Endothelial cell (in vitro differentiated cells): ENCODE measurements around the gene PSME3IP1. TPM values are rescaled to one million over a fixed set of nuclear protein-coding genes. Genes with fewer than 3 reads are reported as not detected.

ENCODE experiments used
- DNase-seq: peaks from one replicate; pipeline ENCODE4 v3.0.0; 2021; ENCODE audit warnings: low spot score
- H3K27ac Mint-ChIP-seq: one replicate; pipeline ENCODE4 v1.8.0; 2021; ENCODE audit warnings: mixed read lengths, inconsistent platforms; ENCODE audit not compliant: unreplicated experiment
- H3K27me3 Mint-ChIP-seq: one replicate; pipeline ENCODE4 v1.8.0; 2021; ENCODE audit warnings: mild to moderate bottlenecking, moderate library complexity, mixed read lengths, inconsistent platforms; ENCODE audit not compliant: unreplicated experiment
- H3K36me3 Mint-ChIP-seq: one replicate; pipeline ENCODE4 v1.8.0; 2021; ENCODE audit warnings: mild to moderate bottlenecking, low read depth, mixed read lengths, inconsistent platforms; ENCODE audit not compliant: unreplicated experiment
- H3K4me1 Mint-ChIP-seq: one replicate; pipeline ENCODE4 v1.8.0; 2021; ENCODE audit warnings: mild to moderate bottlenecking, mixed read lengths, inconsistent platforms; ENCODE audit not compliant: unreplicated experiment
- H3K4me3 Mint-ChIP-seq: one replicate; pipeline ENCODE4 v1.8.0; 2021; ENCODE audit warnings: mild to moderate bottlenecking, mixed read lengths, inconsistent platforms; ENCODE audit not compliant: unreplicated experiment
- H3K9me3 Mint-ChIP-seq: one replicate; pipeline ENCODE4 v1.8.0; 2021; ENCODE audit warnings: mixed read lengths, inconsistent platforms; ENCODE audit not compliant: unreplicated experiment
- total RNA-seq: library from RNA; stranded (reverse); fragmentation: NEBNext Ultra II Directional; extraction: Animal tissue kit (Norgen Biotek cat#: 25700); gene quantifications from one replicate; pipeline ENCODE4 v1.2.1, GENCODE V29; 2021; ENCODE audit not compliant: unreplicated experiment
- TF ChIP-seq, protein P1 (sequence below): fragments of 200-600 bp; sonication (generic); IDR thresholded peaks from one replicate; pipeline ENCODE4 v1.5.0; 2021; ENCODE audit warnings: antibody characterized with exemption; ENCODE audit not compliant: unreplicated experiment

PSME3IP1 gene
- total RNA-seq, 1 donor from 2014 or later = 84.8 TPM

- Mint-ChIP-seq H3K27ac (no peak overlapping the region), H3K4me3 (no peak overlapping the region), H3K27me3 (no peaks in the 10 kb centered on the region)
These were observed 10.9 kb upstream of the PSME3IP1 start for GRCh38 chr16:57196753-57197152.

GRCh38 chr16:57196286-57196685, 10.4 kb upstream of the PSME3IP1 start:
- Mint-ChIP-seq H3K4me3 (no peak overlapping the region), H3K27ac (peak overlapping the region; percentile 57), H3K4me1 (peaks cover 14% of the 10 kb centered on the region), H3K27me3 (no peaks in the 10 kb centered on the region), H3K9me3 (no peaks in the 10 kb centered on the region), H3K36me3 (peaks cover 4% of the 10 kb centered on the region)
- TF ChIP-seq, protein P1, sequence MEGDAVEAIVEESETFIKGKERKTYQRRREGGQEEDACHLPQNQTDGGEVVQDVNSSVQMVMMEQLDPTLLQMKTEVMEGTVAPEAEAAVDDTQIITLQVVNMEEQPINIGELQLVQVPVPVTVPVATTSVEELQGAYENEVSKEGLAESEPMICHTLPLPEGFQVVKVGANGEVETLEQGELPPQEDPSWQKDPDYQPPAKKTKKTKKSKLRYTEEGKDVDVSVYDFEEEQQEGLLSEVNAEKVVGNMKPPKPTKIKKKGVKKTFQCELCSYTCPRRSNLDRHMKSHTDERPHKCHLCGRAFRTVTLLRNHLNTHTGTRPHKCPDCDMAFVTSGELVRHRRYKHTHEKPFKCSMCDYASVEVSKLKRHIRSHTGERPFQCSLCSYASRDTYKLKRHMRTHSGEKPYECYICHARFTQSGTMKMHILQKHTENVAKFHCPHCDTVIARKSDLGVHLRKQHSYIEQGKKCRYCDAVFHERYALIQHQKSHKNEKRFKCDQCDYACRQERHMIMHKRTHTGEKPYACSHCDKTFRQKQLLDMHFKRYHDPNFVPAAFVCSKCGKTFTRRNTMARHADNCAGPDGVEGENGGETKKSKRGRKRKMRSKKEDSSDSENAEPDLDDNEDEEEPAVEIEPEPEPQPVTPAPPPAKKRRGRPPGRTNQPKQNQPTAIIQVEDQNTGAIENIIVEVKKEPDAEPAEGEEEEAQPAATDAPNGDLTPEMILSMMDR = no peak
- no peak for DNase-seq

More at GRCh38 chr16:57196753-57197152, 10.9 kb upstream of the PSME3IP1 start:
- DNase-seq = no peak
- H3K36me3 Mint-ChIP-seq = peaks cover 4% of the 10 kb centered on the region
- H3K9me3 Mint-ChIP-seq = no peaks in the 10 kb centered on the region
- H3K4me1 Mint-ChIP-seq = peaks cover 13% of the 10 kb centered on the region
- TF ChIP-seq, protein P1 = no peak

- TF ChIP-seq, protein P1 = no peak
- peaks cover 21% of the 10 kb centered on the region for H3K4me1 Mint-ChIP-seq
- H3K4me3 Mint-ChIP-seq = no peak overlapping the region
- DNase-seq = no peak
- H3K27ac Mint-ChIP-seq = no peak overlapping the region
- no peaks in the 10 kb centered on the region for H3K9me3 Mint-ChIP-seq
- H3K36me3 Mint-ChIP-seq = peaks cover 4% of the 10 kb centered on the region
- no peaks in the 10 kb centered on the region for H3K27me3 Mint-ChIP-seq
These were observed 8.7 kb upstream of the PSME3IP1 start for GRCh38 chr16:57194512-57194911.

DNA sequence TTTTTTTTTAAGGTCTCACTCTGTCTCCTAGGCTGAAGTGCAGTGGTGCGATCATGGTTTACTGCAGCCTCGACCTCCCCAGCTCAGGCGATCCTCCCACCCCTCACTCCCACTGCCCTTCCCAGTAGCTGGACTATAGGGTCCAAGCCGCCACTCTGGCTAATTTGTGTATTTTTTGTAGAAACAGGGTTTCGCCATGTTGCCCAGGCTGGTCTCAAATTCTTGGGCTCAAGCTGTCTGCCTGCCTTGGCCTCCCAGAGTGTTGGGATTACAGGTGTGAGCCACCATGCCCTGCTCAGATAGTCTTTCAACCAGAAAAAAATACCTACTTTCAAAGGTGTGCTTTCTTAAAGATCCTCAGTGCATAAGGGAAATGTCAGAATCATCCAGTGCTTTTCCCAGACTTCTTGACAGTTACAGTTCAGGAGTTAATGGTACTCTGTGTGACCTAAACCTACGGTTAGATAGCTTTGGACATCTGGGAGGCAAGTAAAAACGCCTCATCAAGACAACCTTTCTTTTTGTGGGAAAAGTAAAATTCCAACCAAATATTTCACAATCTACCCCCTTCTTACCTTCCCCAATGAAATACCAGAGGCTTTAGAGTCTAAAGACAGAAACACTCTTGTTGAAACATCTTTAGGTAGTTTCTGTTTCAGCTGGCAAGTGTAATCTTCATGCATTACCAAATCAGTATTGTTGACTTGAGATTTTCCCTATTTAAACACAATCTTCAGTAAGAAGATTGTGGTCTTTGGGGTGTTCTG, 7.1 kb upstream of the PSME3IP1 start:
- Mint-ChIP-seq H3K27me3 (no peaks in the 10 kb centered on the region), H3K27ac (no peak overlapping the region), H3K4me3 (no peak overlapping the region), H3K36me3 (peaks cover 4% of the 10 kb centered on the region), H3K4me1 (peaks cover 29% of the 10 kb centered on the region), H3K9me3 (no peaks in the 10 kb centered on the region)
- DNase-seq = no peak
- TF ChIP-seq, protein P1 = no peak

DNA sequence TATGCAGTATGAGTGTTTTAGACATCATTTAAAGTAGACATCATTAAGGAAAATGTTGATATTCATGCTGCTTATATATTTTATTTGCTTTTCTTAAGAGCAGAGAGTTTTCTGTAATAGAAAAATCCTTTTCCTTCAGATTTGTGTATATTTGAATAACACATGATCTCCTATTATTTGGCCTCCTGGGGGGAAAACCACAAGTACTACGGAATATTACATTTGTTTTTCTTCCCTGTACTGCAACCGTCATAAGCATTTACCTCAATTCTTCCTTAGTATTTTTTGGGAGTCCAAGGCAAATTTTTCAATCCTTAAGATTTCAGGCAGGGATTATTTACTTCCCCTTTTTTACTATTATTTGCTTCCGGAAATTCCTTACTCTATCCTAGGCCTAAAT, 6.3 kb upstream of the PSME3IP1 start:
- DNase-seq = no peak
- Mint-ChIP-seq H3K36me3 (peaks cover 6% of the 10 kb centered on the region), H3K27ac (no peak overlapping the region), H3K9me3 (no peaks in the 10 kb centered on the region), H3K4me1 (peaks cover 30% of the 10 kb centered on the region), H3K27me3 (peaks cover 1% of the 10 kb centered on the region), H3K4me3 (no peak overlapping the region)
- TF ChIP-seq, protein P1 = no peak
